Transverse colon (tissue), 4 donors: Measurements from ENCODE around the gene C1QA. TPM values are rescaled to one million over a fixed set of nuclear protein-coding genes. Genes with fewer than 3 reads are reported as not detected.
A peak's percentile ranks its signal among the peaks of the same experiment; 100 is the strongest.

Source experiments
- DNase-seq: peaks from one replicate; pipeline ENCODE4 v3.0.0-alpha.2; 2019
- H3K27ac ChIP-seq, 4 donors: fragments of 200-600 bp; sonication (generic); 2 replicates each; pipeline ENCODE4 v1.5.1; 2016 to 2018; ENCODE audit warnings: inconsistent platforms in 4 of 4
- H3K27me3 ChIP-seq: fragments of 200-600 bp; sonication (generic); 2 replicates; pipeline ENCODE4 v1.5.1; 2017; ENCODE audit warnings: inconsistent platforms
- H3K36me3 ChIP-seq, 4 donors: fragments of 200-600 bp; sonication (generic); 2 replicates each; pipeline ENCODE4 v1.5.1; 2017 to 2019; ENCODE audit warnings: inconsistent platforms in 4 of 4
- H3K4me1 ChIP-seq, 4 donors: fragments of 200-600 bp; sonication (generic); 2 replicates each; pipeline ENCODE4 v1.5.1; 2017 to 2020; ENCODE audit warnings: inconsistent platforms in 4 of 4
- H3K4me3 ChIP-seq, 4 donors: fragments of 200-600 bp; sonication (generic); 1 replicate in 1 of 4; 2 replicates in 3 of 4; pipeline versions ENCODE4 v1.5.1 to v1.6.1; 2017 to 2019; ENCODE audit warnings: inconsistent platforms in 4 of 4
- H3K9me3 ChIP-seq, 2 donors: fragments of 200-600 bp; sonication (generic); 2 replicates each; pipeline ENCODE4 v1.5.1; 2017 to 2019; ENCODE audit warnings: inconsistent platforms in 2 of 2
- CTCF ChIP-seq, 5 experiments: fragments of 200-600 bp in 3 of 5; fragments of 450-650 bp in 2 of 5; sonication (generic) in 3 of 5; IDR thresholded peaks; 1 replicate in 2 of 5; 2 replicates in 3 of 5; pipeline ENCODE4 v1.5.1; 2016 to 2017; ENCODE audit warnings: antibody characterized with exemption in 5 of 5, inconsistent platforms in 3 of 5, mild to moderate bottlenecking in 2 of 5, moderate library complexity in 1 of 5
- EP300 ChIP-seq: sonication (generic); formaldehyde crosslinking; IDR thresholded peaks from one replicate; pipeline ENCODE4 v1.6.1; 2017; ENCODE audit warnings: antibody characterized with exemption, low read depth
- POLR2A ChIP-seq: fragments of 450-650 bp; IDR thresholded peaks from one replicate; pipeline ENCODE4 v1.6.1; 2016; ENCODE audit warnings: antibody characterized with exemption, mild to moderate bottlenecking, moderate library complexity
- POLR2AphosphoS5 ChIP-seq, 3 donors: sonication (generic); formaldehyde crosslinking; IDR thresholded peaks; one replicate each; pipeline ENCODE4 v1.6.1; 2016; ENCODE audit warnings: antibody characterized with exemption in 3 of 3
- WGBS, 2 donors: methylation state at CpG; one replicate each; pipeline ENCODE4 v1.1.5; 2018; ENCODE audit warnings: low coverage in 1 of 2; 5-methylcytosine and 5-hydroxymethylcytosine counted together
- in situ Hi-C, 4 donors: fragments of 200-750 bp; cut with MboI; loops; one replicate each; pipeline versions ENCODE4 v1.15.0 to v1.15.1; 2017; ENCODE audit warnings: low sequenced_read_pairs in 3 of 4, low pct_ligation_motif_present in 1 of 4, low pct_unique_long_range_greater_than_20kb in 1 of 4
- intact Hi-C: fragments of 100-400 bp; cut with DNase I; formaldehyde crosslinking; loops from one replicate; pipeline ENCODE4 v1.15.1; 2023; ENCODE audit warnings: low total_unique reads
- total RNA-seq, 4 donors: library from RNA; depleted of rRNA; stranded (reverse); fragments of >200 nt; gene quantifications; one replicate each; pipeline ENCODE4 v1.1.0, GENCODE V29; 2016

The C1QA gene
- total RNA-seq: 100 to 1,000 TPM in 1 of 4 donors, 10 to 100 TPM in 3; 28.5 to 181 (median 63.0) TPM

- peak; percentile 41 for DNase-seq
Observed at GRCh38 chr1:22636353-22636752, at the start of gene C1QA. Gene C1QA, plus strand, starts transcription at chr1:22636628. Its CDS starts 989 bp downstream, at chr1:22637617.

GRCh38 chr1:22587247-22587646 is 49.2 kb upstream of the C1QA start:
- intact Hi-C loops: no loop called here
- Histone ChIP-seq H3K4me3 (no peak overlapping the region), H3K36me3 (no peaks in the 10 kb centered on the region), H3K27ac (no peak overlapping the region), H3K4me1 (no peaks in the 10 kb centered on the region), H3K27me3 (peaks cover 30% of the 10 kb centered on the region), H3K9me3 (no peaks in the 10 kb centered on the region)
- WGBS, 2 donors: 68% methylated on average over 7 of the region's 7 CpGs; no CpG with 5 or more reads in 1 of the 2 donors
- in situ Hi-C loops: no loop called here
- TF ChIP-seq POLR2A: no peak
- no peak for TF ChIP-seq CTCF (IDR thresholded peaks at IDR 0.05)
- TF ChIP-seq EP300: no peak
- TF ChIP-seq POLR2AphosphoS5 (IDR thresholded peaks at IDR 0.05): no peak
- DNase-seq: no peak

More at GRCh38 chr1:22636353-22636752, at the start of gene C1QA:
- in situ Hi-C loops: loop anchor here in 2 of 4 donors (25.0 kb wide), 1 partner anchor 499 kb away; the partner anchor contains the start of gene WNT4 (in 2 of the 2)
- WGBS, 2 donors: 46% methylated on average over 5 of the region's 5 CpGs; no CpG with 5 or more reads in 1 of the 2 donors
- Histone ChIP-seq H3K27ac (peak within 1 kb of the TSS in 3 of 4 donors; percentile 28 to 35 (median 35)), H3K36me3 (no peaks in the 10 kb centered on the region), H3K9me3 (no peaks in the 10 kb centered on the region), H3K4me3 (peak within 1 kb of the TSS in 1 of 4 donors; percentile 27), H3K4me1 (peaks cover 0 to 3% (median 0%) of the 10 kb centered on the region in 4 donors), H3K27me3 (peaks cover 26% of the 10 kb centered on the region)
- intact Hi-C loops: no loop called here
- peak; percentile 48 for TF ChIP-seq POLR2A
- TF ChIP-seq POLR2AphosphoS5 (IDR thresholded peaks at IDR 0.05): no peak

- TF ChIP-seq CTCF (IDR thresholded peaks at IDR 0.05) (no peak), POLR2A (no peak), POLR2AphosphoS5 (IDR thresholded peaks at IDR 0.05) (no peak), EP300 (no peak)
- intact Hi-C loops: no loop called here
- Histone ChIP-seq H3K4me3 (no peak overlapping the region), H3K4me1 (no peaks in the 10 kb centered on the region), H3K9me3 (no peaks in the 10 kb centered on the region), H3K27ac (no peak overlapping the region), H3K36me3 (no peaks in the 10 kb centered on the region), H3K27me3 (peaks cover 47% of the 10 kb centered on the region)
- 81% methylated on average over 24 of the region's 24 CpGs; no CpG with 5 or more reads in 1 of the 2 donors for WGBS, 2 donors
- in situ Hi-C loops: no loop called here
- no peak for DNase-seq
Observed at GRCh38 chr1:22588899-22589422, 47.5 kb upstream of the C1QA start.

GRCh38 chr1:22591576-22591975 is 44.9 kb upstream of the C1QA start:
- no peaks in the 10 kb centered on the region for H3K9me3 ChIP-seq
- H3K36me3 ChIP-seq: no peaks in the 10 kb centered on the region
- no peak for DNase-seq
- H3K4me3 ChIP-seq: no peak overlapping the region
- in situ Hi-C loops (no loop called here), intact Hi-C loops (no loop called here)
- no peak for TF ChIP-seq EP300
- no peak for TF ChIP-seq CTCF (IDR thresholded peaks at IDR 0.05)
- TF ChIP-seq POLR2A: no peak
- TF ChIP-seq POLR2AphosphoS5 (IDR thresholded peaks at IDR 0.05): no peak
- 69% methylated on average over 8 of the region's 8 CpGs; no CpG with 5 or more reads in 1 of the 2 donors for WGBS, 2 donors
- no peaks in the 10 kb centered on the region for H3K4me1 ChIP-seq
- peaks cover 63% of the 10 kb centered on the region for H3K27me3 ChIP-seq
- no peak overlapping the region for H3K27ac ChIP-seq

GRCh38 chr1:22592051-22592450 is 44.4 kb upstream of the C1QA start:
- Histone ChIP-seq H3K27me3 (peaks cover 60% of the 10 kb centered on the region), H3K36me3 (no peaks in the 10 kb centered on the region), H3K27ac (no peak overlapping the region), H3K9me3 (no peaks in the 10 kb centered on the region), H3K4me1 (no peaks in the 10 kb centered on the region), H3K4me3 (no peak overlapping the region)
- 40 to 83% methylated on average over 1 to 9 of the region's 9 CpGs for WGBS, 2 donors
- no peak for DNase-seq
- intact Hi-C loops (no loop called here), in situ Hi-C loops (no loop called here)
- TF ChIP-seq POLR2A: no peak
- TF ChIP-seq CTCF (IDR thresholded peaks at IDR 0.05): no peak
- no peak for TF ChIP-seq EP300
- no peak for TF ChIP-seq POLR2AphosphoS5 (IDR thresholded peaks at IDR 0.05)
